Measurements from ENCODE around the gene CDIP1. TPM values are rescaled to one million over a fixed set of nuclear protein-coding genes. Genes with fewer than 3 reads are reported as not detected.

Gene CDIP1
- total and polyA plus RNA-seq, 9 of the 15 experiments (the other 6 are each of a cell fraction or from before 2014, with no cell fraction given), result 0.29 TPM; not detected in 8

DNA sequence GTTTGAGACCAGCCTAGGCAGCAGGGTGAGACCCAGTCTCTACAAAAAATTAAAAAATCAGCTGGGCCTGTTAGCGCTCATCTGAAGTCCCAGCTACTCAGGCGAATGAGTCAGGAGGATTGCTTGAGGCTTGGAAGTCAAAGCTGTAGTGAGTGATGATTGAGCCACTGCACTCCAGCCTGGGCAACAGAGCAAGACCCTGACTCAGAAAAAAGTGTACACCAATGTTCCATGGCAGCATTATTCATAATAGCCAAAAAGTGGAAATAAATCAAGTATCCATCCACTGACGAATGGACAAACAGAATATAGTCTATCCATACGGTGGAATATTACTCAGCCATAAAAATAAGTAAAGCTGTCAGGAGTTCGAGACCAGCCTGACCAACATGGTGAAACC lies 66.7 kb downstream of the CDIP1 start:
- DNase-seq (ENCODE audit: extremely low read depth in 1 of 4, low spot score in 3 of 4), result no peak
- ChIA-PET POLR2A (interaction anchor here (0.6 to 6.6 kb wide), 3 partner anchors 11 to 39 kb away, joined by 3 to 59 read pairs (median 3); no protein-coding TSS in a partner anchor), CTCF (ENCODE audit: low intra/inter-chr PET ratio) (no interaction called here)
- Histone ChIP-seq H2AFZ (ENCODE audit: low read depth, low read length) (no peak overlapping the region), H3K4me1 (replicated peaks in 1 of 2; ENCODE audit: control insufficient read depth in 2 of 2, insufficient read depth in 2 of 2, low read length in 2 of 2) (peaks cover 9 to 38% of the 10 kb centered on the region in 2 experiments; a peak in 4 of 5 replicates), H3K9ac (ENCODE audit: insufficient read depth in 1 of 2, low read depth in 2 of 2, low read length in 2 of 2) (no peak overlapping the region), H3K79me2 (ENCODE audit: control insufficient read depth, insufficient read depth, low read length) (peaks cover 42% of the 10 kb centered on the region), H3K36me3 (ENCODE audit: control insufficient read depth, insufficient read depth, low read length) (peaks cover 35% of the 10 kb centered on the region; the same call in 2 of the 3 replicates), H3K4me3 (no peak overlapping the region), H3K9me3 (replicated peaks; ENCODE audit: control insufficient read depth, insufficient read depth, low read depth, low read length) (no peaks in the 10 kb centered on the region), H3K4me2 (ENCODE audit: insufficient read depth, low read length) (no peak overlapping the region), H4K20me1 (replicated peaks; ENCODE audit: control insufficient read depth, insufficient read depth, low read length) (no peaks in the 10 kb centered on the region), H3K27ac (ENCODE audit: extremely low read depth, low read depth, low read length) (no peak overlapping the region), H3K9me1 (ENCODE audit: control insufficient read depth, insufficient read depth, low read length) (no peaks in the 10 kb centered on the region), H3K27me3 (ENCODE audit: control insufficient read depth in 2 of 2, insufficient read depth in 2 of 2, low read length in 2 of 2) (no peaks in the 10 kb centered on the region)
- FAIRE-seq, result no peak
- 93% methylated on average over 5 of the region's 5 CpGs for WGBS (ENCODE audit: insufficient coverage, low coverage, missing lambda C conversion rate)
- no TSS peak for BruUV-seq (replicated peaks)
- in situ Hi-C loops (cut with MboI) (no loop called here), intact Hi-C loops (cut with micrococcal nuclease) (no loop called here)
- ATAC-seq, result no peak
- TF ChIP-seq, protein P1, sequence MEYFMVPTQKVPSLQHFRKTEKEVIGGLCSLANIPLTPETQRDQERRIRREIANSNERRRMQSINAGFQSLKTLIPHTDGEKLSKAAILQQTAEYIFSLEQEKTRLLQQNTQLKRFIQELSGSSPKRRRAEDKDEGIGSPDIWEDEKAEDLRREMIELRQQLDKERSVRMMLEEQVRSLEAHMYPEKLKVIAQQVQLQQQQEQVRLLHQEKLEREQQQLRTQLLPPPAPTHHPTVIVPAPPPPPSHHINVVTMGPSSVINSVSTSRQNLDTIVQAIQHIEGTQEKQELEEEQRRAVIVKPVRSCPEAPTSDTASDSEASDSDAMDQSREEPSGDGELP (CRISPR knock-in tag; IDR thresholded peaks at IDR 0.05; ENCODE audit: borderline replicate concordance), result no peak
- TF ChIP-seq NR1H2 (CRISPR knock-in tag; IDR thresholded peaks at IDR 0.05) (no peak), HOXB6 (CRISPR knock-in tag; IDR thresholded peaks at IDR 0.05; ENCODE audit: borderline replicate concordance) (no peak), RBM25 (IDR thresholded peaks at IDR 0.05; ENCODE audit: low read depth, low read length, severe bottlenecking) (peak; percentile 10), ZNF121 (CRISPR knock-in tag; conservative IDR thresholded peaks at IDR 0.05) (peak; percentile 88), ZNF197 (CRISPR knock-in tag; IDR thresholded peaks at IDR 0.05; ENCODE audit: low read depth) (no peak), EHMT2 (IDR thresholded peaks at IDR 0.05) (no peak), HDAC3 (IDR thresholded peaks at IDR 0.05; ENCODE audit: borderline replicate concordance, partially characterized antibody) (no peak), ZNF146 (CRISPR knock-in tag; IDR thresholded peaks at IDR 0.05; ENCODE audit: unreplicated experiment) (peak; percentile 43)
